ENCODE results near the gene TFAP2D.

TFAP2D gene

DNA sequence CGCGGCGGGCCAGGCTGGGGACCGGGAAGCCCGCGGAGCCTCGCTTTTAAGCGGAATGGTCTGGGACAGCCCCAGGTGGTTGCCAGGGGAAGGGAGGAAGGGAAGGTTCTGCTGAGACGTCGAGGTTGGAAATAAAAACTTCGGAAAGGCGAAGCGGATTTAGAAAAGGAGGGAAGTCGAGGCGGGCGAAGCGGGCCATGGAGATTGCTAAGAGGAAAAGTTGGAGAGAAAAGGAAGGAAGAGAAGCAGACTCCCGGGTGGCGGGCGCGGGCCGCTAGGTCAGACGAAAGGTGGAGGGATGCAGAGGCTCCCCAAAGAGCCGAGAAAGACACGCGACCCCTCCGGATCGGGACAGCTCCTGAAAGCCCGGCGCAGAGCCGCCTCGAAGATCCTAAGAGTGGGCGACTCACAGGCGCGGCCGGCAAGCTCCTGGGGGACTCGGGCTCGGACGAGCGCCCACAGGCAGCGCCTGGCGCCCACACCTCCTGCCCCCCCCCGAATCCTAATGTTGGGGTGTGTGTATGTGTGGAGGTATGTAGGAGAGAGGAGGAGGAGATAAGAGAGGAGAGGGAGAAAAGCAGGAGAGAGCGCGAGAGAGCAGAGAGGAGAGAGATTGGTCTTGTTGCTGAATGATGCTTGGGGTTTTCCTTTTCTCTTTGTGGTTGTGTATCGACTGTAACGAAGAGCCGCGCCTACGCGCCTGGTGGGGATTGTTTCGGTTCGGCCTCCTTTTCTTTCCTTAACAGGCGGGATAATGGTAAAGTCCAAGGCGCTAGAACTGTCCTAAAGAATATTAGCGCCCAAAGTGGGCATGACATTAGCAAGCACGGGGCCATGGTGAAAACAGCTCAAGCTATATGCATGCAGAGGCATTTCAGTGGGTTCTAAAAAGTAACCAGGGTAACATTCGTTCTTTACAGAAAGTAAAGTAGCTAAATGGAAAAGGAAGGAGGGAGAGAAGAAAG is 106.9 kb downstream of the TFAP2D start:
- no peak for DNase-seq

DNA sequence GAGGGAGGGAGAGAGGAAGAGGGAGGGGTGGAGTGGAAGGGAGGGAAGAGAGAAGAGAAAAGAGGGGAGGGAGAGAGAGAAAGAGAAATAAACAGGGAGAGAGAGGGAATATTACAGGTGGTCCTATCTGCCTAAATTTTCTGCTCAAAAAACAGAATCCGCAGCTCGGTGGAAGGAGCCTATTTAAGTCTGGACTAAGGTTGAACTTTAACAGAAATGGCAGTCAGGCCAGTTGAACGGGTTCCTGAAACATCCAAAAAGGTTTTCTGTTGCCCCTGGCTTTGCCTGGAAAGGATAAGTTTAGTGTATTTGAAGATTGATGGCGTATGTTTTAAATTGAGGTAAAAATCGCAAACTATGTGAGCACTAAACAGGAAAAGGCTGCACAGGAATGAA is 107.5 kb downstream of the TFAP2D start:
- no peak for DNase-seq

DNA sequence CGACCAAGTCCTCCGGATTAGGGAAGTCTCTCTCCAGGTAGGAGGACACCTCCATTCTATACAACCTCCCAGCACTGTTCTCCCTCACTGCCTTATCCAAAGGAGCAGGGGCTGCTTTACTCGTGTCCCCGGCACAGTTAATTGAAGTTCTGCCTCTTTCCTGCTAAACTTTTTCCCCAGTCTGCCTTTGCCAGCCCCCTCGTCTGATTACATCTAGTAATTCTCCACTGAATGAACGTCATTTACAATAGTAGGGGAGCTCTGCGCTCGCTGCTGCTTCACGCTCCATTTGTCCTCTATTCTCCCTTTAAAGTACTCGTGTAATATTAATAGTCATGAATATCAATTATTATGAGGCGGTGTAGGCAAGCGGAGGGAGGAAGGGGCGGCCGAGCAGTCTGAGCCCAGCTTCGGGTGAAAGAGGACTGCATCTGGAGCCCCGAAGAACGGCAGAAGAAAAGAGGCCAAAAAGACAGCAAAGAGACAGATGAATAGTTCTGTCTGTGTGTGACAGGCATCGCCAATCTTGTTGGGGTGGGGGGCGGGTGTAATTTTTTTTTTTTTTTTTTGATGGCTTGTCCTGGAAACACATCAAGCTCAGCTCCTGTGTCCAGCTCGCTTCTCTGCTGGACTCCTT is 108.2 kb downstream of the TFAP2D start:
- DNase-seq, result no peak

DNA sequence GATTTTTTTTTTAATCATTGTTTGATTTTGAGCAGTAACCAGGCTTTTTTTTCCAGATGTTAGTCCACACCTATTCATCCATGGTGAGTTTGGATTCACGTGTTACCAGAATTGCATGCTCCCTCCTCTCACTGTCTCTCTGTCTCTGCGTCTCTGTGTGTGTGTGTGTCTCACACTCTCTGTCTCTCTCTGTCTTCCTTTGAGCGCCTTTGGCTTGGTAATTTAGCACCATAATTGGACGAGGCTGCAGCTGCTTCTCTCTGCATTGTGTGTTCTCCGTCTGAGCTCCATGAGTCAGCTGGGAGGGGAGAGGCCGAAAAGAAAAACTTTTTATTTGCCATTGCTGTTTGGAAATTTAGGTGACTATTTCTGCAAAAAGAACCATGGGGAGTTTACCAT is 108.8 kb downstream of the TFAP2D start:
- DNase-seq, result no peak
